ENCODE results near the gene EVA1C.
"Not testable (repeated sequence)": the region's sequence is repeated elsewhere in the genome, so short reads cannot be mapped to it uniquely, and the experiment has no call there.

Gene EVA1C

GRCh38 chr21:32525282-32525681 is 112.8 kb downstream of the EVA1C start:
- no peak for DNase-seq

GRCh38 chr21:32529679-32530078 is 117.2 kb downstream of the EVA1C start:
- DNase-seq: no peak

- DNase-seq: not testable (repeated sequence)
These were observed 118.3 kb downstream of the EVA1C start for GRCh38 chr21:32530809-32531208.

DNA sequence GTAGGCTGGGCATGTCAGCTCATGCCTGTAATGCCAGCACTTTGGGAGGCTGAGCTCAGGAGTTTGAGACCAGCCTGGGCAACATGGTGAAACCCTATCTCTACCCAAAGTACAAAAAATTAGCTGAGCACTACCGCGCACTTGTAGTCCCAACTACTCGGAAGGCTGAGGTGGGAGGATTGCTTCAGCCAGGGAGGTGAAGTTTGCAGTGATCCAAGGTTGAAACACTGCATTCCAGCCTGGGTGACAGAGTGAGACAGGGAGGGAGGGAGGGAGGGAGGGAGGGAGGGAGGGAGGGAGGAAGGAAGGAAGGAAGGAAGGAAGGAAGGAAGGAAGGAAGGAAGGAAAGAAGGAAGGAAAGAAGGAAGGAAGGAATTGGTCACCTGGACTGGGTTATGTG is 119.1 kb downstream of the EVA1C start:
- not testable (repeated sequence) for DNase-seq

DNA sequence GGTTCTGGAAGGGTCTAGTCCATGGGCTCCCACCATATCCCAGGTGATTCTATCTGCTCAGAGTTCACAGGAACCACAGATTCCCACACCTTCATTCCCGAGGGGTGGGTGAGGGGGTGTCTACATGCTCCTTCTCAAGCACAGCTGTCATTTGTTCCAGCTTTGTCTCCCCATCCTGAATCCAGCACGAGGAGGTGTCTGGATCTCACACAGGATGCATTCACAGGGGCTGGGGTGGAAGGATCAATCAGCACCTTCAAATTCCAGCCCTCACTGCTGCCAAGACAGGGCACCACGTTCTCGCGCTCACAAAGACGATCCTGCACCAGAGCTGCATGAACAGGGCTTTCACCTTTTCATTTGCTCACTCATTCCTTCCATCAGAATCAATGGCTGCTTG is 120.1 kb downstream of the EVA1C start:
- DNase-seq: no peak

GRCh38 chr21:32533053-32533452 is 120.5 kb downstream of the EVA1C start:
- no peak for DNase-seq

- no peak for DNase-seq
These were observed 121.1 kb downstream of the EVA1C start for GRCh38 chr21:32533611-32534010.

DNA sequence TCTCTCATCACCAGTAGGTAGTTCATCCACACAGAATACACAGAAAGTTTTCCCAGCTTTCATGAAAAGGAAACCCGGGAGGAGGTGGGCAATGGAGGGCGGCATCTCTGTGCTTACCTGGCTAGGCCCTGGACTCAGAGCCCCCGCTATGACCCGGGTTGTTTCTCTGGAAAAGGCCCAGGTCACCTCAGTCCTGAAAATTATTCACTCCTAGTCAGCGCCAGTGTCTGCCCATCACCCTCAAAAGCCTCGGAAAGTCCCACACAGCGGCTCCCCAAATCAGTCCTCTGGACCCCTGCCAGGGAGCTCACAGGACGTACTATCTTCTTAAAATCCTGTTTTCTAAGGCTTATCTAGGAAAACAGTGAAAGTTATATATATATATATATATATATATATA is 121.6 kb downstream of the EVA1C start:
- DNase-seq: no peak

- DNase-seq: no peak
These were observed 123.1 kb downstream of the EVA1C start for GRCh38 chr21:32535612-32536011.

GRCh38 chr21:32537569-32537881 is 125.0 kb downstream of the EVA1C start:
- DNase-seq: no peak

DNA sequence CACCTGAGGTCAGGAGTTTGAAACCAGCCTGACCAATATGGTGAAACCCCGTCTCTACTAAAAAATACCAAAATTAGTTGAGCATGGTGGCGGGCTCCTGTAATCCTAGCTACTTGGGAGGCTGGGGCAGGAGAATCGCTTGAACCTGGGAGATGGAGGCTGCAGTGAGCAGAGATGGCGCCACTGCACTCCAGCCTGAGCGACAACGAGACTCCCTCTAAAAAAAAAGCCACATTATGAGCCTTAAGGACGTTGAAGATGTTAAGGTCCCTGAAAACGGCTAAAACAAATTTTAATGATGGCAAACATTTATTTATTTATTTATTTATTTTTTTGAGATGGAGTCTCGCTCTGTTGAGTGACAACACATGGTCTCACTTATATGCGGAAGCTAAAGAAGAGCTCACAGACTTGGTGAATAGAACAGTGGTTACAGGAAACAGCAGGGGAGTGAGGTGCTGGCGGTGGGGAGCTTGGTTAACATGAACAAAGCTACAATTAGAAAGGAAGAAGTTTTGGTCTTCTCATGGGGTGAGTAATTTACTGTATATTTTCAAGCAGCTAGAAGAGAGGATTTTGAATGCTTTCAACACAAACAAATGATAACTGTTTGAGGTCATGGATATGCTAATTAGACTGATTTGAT is 125.8 kb downstream of the EVA1C start:
- no peak for DNase-seq

GRCh38 chr21:32539378-32539777 is 126.9 kb downstream of the EVA1C start:
- no peak for DNase-seq

- not testable (repeated sequence) for DNase-seq
These were observed 130.6 kb downstream of the EVA1C start for GRCh38 chr21:32543056-32543455.

GRCh38 chr21:32543975-32544374 is 131.5 kb downstream of the EVA1C start:
- no peak for DNase-seq

GRCh38 chr21:32544697-32545096 is 132.2 kb downstream of the EVA1C start:
- DNase-seq: no peak

DNA sequence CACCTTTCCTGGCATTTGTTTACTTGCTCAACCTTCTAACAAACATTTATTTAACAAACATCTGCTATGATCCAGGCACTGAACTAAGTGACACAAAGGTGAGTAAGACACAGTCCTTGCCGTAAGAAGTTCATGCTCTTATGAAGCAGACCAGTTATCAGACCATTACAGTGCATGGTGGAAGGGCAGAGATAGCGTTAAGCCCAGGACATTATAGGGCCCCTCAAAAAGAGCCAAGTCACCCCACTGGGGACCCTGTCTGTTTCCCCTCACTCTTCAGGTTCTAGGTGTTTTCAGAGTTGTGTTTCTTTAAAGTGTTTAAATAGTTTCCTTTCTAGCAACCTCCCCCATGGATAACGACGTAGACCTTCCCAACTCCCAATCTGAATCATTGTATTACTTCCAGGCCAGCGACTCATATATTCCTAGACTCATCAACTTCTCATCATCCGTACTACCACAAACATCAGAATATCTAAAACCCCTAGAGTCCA is 133.5 kb downstream of the EVA1C start:
- DNase-seq: no peak

GRCh38 chr21:32547018-32547417 is 134.5 kb downstream of the EVA1C start:
- DNase-seq: no peak

DNA sequence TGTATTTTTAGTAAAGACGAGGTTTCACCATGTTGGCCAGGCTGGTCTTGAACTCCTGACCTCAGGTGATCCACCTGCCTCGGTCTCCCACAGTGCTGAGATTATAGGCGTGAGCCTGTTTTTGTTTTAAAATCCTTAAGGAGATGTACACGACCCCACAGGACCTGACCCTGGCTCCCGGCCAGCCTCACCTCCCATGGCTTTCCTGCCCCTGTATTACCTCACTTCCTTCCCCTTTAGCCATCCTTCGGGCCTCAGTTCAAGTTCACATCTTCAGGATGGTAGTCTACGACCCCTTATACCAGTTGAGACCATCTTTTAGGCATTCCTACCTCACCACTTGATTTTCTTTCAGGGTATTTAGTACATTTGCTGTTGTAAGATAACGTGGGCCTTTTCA is 136.5 kb downstream of the EVA1C start:
- DNase-seq: no peak

- DNase-seq: no peak
These were observed 136.9 kb downstream of the EVA1C start for GRCh38 chr21:32549440-32549839.

GRCh38 chr21:32549886-32550285 is 137.4 kb downstream of the EVA1C start:
- no peak for DNase-seq

DNA sequence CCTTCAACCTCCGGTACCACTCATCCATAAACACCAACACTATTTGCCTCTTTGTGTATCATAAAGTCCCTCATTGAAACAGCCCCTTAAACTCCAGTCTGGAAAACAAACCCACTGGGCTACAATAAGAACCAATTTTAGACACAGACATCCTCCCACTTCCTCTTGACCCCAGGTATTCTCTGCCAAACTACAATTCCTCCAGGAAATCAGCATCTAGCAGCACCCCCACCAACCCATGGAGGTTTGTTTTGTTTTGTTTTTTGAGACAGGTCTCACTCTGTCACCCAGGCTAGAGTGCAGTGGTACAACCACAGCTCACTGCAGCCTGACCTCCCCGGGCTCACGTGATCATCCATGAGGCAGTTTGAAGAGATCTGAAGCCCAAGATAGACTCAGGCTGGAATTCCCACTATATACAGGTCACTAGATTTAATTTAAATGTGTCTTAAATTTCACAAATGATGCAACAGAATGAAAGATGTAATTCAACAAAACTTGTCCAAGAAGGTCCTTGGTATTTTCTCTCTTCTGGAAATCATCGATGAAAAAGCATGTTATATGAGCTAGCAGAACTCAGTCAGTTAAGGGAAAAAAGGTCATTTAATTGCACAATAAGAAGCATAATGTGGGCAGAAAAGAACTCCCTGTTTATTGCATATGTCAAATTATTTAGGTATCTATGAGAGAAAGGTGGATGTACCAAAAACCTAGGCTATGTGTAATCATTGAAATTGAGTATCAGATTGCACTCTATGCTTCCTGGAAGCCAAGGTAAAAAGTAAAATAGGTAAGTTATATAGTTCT is 142.5 kb downstream of the EVA1C start:
- DNase-seq: no peak

DNA sequence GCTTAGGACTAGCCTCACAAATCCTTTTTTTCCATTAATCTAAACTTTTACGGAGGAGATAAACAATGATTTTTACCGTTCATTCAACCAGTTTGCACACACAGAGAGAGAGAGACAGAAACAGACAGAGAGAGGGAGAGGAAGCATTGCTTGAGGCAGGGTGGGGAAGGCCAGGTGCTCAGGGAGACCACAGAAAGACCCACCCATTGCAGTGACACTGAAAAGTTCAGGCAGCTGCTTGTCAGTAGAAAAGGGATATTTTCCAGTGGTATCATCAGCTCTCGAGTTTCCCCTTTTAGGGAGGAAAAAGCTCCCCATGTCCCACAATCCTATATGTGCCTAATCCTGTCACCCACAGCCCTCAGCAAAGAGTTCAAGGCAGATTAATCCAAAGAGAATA is 145.6 kb downstream of the EVA1C start:
- DNase-seq: no peak

GRCh38 chr21:32559006-32559610 is 146.6 kb downstream of the EVA1C start:
- no peak for DNase-seq
